HepG2 (cell line): ENCODE measurements around the gene PMIS2. TPM values are rescaled to one million over a fixed set of nuclear protein-coding genes. Genes with fewer than 3 reads are reported as not detected.

ENCODE experiments used
- CCDC6 ChIP-seq: sonication (generic); formaldehyde crosslinking; IDR thresholded peaks from 2 replicates; pipeline ENCODE4 v1.8.1; 2022; ENCODE audit warnings: mild to moderate bottlenecking, missing genetic modification reagents, moderate library complexity
- DMTF1 ChIP-seq: sonication (generic); formaldehyde crosslinking; IDR thresholded peaks from 2 replicates; pipeline ENCODE4 v1.4.0; 2020; ENCODE audit warnings: mild to moderate bottlenecking, missing genetic modification reagents
- FIP1L1 ChIP-seq: fragments of 200-400 bp; formaldehyde crosslinking; IDR thresholded peaks from 2 replicates; pipeline ENCODE4 v1.6.1; 2018; ENCODE audit warnings: low read depth, mild to moderate bottlenecking, low read length, moderate library complexity, borderline replicate concordance; ENCODE audit not compliant: insufficient read depth
- KAT7 ChIP-seq: IDR thresholded peaks from 2 replicates; pipeline ENCODE4 v1.6.1; 2018; ENCODE audit warnings: borderline replicate concordance, missing compliant biosample characterization
- MTF2 ChIP-seq: sonication (generic); formaldehyde crosslinking; IDR thresholded peaks from 2 replicates; pipeline ENCODE4 v1.5.0; 2020; ENCODE audit warnings: missing genetic modification reagents, borderline replicate concordance
- SCMH1 ChIP-seq: sonication (generic); formaldehyde crosslinking; IDR thresholded peaks from 2 replicates; pipeline ENCODE4 v1.9.0; 2021; ENCODE audit warnings: missing genetic modification reagents, mild to moderate bottlenecking, borderline replicate concordance
- SRY ChIP-seq: sonication (generic); formaldehyde crosslinking; IDR thresholded peaks from 2 replicates; pipeline ENCODE4 v1.8.0; 2022; ENCODE audit warnings: mild to moderate bottlenecking, missing genetic modification reagents
- ZBTB1 ChIP-seq: sonication (generic); formaldehyde crosslinking; IDR thresholded peaks from 2 replicates; pipeline ENCODE4 v1.4.0; 2020; ENCODE audit warnings: missing genetic modification reagents, borderline replicate concordance
- ZBTB33 ChIP-seq: sonication (generic); formaldehyde crosslinking; IDR thresholded peaks from 2 replicates; pipeline ENCODE4 v1.4.0; 2020; ENCODE audit warnings: missing genetic modification reagents
- ZBTB7B ChIP-seq: sonication (generic); formaldehyde crosslinking; IDR thresholded peaks from 2 replicates; pipeline ENCODE4 v1.4.0; 2020; ENCODE audit warnings: missing genetic modification reagents
- ZEB1 ChIP-seq: IDR thresholded peaks from 2 replicates; pipeline ENCODE4 v1.6.1; 2012; ENCODE audit warnings: mild to moderate bottlenecking, low read depth, inconsistent platforms; ENCODE audit not compliant: insufficient replicate concordance
- ZNF446 ChIP-seq: sonication (generic); formaldehyde crosslinking; IDR thresholded peaks from 2 replicates; pipeline ENCODE4 v1.5.0; 2020; ENCODE audit warnings: mild to moderate bottlenecking, missing genetic modification reagents
- ZNF543 ChIP-seq: sonication (generic); formaldehyde crosslinking; IDR thresholded peaks from 2 replicates; pipeline ENCODE4 v1.4.0; 2020; ENCODE audit warnings: mild to moderate bottlenecking, missing genetic modification reagents
- ZNF619 ChIP-seq: sonication (generic); formaldehyde crosslinking; IDR thresholded peaks from 2 replicates; pipeline ENCODE4 v1.4.0; 2020; ENCODE audit warnings: mild to moderate bottlenecking, missing genetic modification reagents
- polyA plus RNA-seq, 8 experiments: library from polyadenylated mRNA; depleted of rRNA in 3 of 8; stranded (reverse) in 7 of 8; unstranded in 1 of 8; fragments of >200 nt; fragmentation: Illumina TruSeq in 4 of 8; extraction: Trizol in 4 of 8; gene quantifications; 2 replicates each; pipeline versions ENCODE4 v1.2.1 to v1.2.3, GENCODE V29; 2011 to 2016; ENCODE audit warnings: low read depth in 4 of 8, missing spikeins in 1 of 8, mixed read lengths in 1 of 8; ENCODE audit not compliant: insufficient read depth in 1 of 8
- total RNA-seq, 5 experiments: library from RNA; depleted of rRNA; stranded (reverse); fragments of >200 nt; fragmentation: Illumina TruSeq; extraction: Trizol; gene quantifications; 2 replicates each; pipeline ENCODE4 v1.2.3, GENCODE V29; 2016; ENCODE audit warnings: low read depth in 1 of 5
- TF ChIP-seq, protein P1 (sequence below): sonication (generic); formaldehyde crosslinking; IDR thresholded peaks from 2 replicates; pipeline ENCODE4 v1.4.0; 2020; ENCODE audit warnings: missing genetic modification reagents; ENCODE audit errors: not compliant biosample characterization

PMIS2 gene
- total and polyA plus RNA-seq, 2 of the 13 experiments (the other 11 are each of a cell fraction or from before 2014, with no cell fraction given), result not detected

DNA sequence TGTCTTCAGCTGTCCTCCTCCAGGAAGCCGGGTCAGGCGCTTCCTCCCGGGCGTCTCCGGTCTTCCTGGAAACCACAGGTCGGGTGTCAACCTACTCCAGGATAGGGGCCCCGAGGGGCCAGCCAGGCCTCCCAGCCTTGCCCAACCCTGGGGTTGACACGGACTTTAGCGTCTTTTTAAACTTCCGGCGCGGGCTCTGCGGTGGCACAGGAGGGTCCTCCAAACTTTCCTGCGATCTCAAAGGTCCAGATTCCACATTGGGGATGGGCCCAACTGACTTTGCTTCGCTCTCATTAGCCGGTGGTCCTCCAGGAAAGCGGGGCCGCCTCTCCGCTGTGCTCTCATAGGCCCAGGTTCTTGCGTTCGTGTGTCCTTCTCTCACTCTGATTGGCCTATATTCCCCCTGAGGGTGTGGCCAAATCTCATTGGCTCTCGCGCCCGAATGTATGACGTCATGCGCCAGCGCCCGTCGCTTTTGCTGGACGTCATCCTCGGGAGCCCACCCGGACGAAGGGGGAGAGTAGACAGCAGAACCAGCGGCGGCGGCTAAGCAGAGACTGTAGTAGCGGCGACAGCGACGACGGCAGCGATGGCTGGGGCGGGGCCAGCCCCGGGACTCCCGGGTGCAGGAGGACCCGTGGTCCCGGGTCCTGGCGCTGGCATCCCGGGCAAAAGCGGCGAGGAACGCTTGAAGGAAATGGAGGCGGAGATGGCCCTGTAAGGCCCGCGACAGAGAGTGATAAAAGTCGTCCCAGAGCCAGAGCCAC is 42.8 kb downstream of the PMIS2 start, which contains the start of gene RBM42 (continued):
- TF ChIP-seq DMTF1 (CRISPR knock-in tag), result no peak
- no peak for TF ChIP-seq ZEB1
- no peak for TF ChIP-seq FIP1L1
- peak; percentile 97 for TF ChIP-seq ZBTB7B (CRISPR knock-in tag)
- TF ChIP-seq, protein P1, sequence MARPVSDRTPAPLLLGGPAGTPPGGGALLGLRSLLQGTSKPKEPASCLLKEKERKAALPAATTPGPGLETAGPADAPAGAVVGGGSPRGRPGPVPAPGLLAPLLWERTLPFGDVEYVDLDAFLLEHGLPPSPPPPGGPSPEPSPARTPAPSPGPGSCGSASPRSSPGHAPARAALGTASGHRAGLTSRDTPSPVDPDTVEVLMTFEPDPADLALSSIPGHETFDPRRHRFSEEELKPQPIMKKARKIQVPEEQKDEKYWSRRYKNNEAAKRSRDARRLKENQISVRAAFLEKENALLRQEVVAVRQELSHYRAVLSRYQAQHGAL, result peak; percentile 53
- TF ChIP-seq ZBTB1 (CRISPR knock-in tag), result no peak
- peak; percentile 46; the same call in 1 of the 2 replicates for TF ChIP-seq ZBTB33 (CRISPR knock-in tag)
- no peak for TF ChIP-seq SRY (CRISPR knock-in tag)
- TF ChIP-seq SCMH1 (CRISPR knock-in tag), result no peak
- no peak for TF ChIP-seq KAT7
- no peak for TF ChIP-seq ZNF446 (CRISPR knock-in tag)
- no peak for TF ChIP-seq MTF2
- no peak for TF ChIP-seq ZNF619 (CRISPR knock-in tag)
- TF ChIP-seq ZNF543 (CRISPR knock-in tag), result 0 out of 2 replicates have a peak, but pooled peaks have one; percentile 42
- no peak for TF ChIP-seq CCDC6 (CRISPR knock-in tag)
